HG03469 (cell line): ENCODE measurements around the gene ASCL1.

Source experiments
- ATAC-seq: cut with Tn5 transposase; IDR thresholded peaks from one replicate; pipeline ENCODE4 v1.9.1; 2021; ENCODE audit warnings: mild to moderate bottlenecking, moderate library complexity, moderate number of reproducible peaks; ENCODE audit not compliant: unreplicated experiment

ASCL1 gene

GRCh38 chr12:102957339-102958050 lies at the start of gene ASCL1:
Gene ASCL1, plus strand, starts transcription at chr12:102957674. Its CDS starts 571 bp downstream, at chr12:102958245.
- no peak for ATAC-seq

- ATAC-seq: no peak
Observed at GRCh38 chr12:102907918-102908317, 49.6 kb upstream of the ASCL1 start.

GRCh38 chr12:102910137-102910536 lies 47.3 kb upstream of the ASCL1 start:
- ATAC-seq: no peak

GRCh38 chr12:102910792-102911191 lies 46.7 kb upstream of the ASCL1 start:
- ATAC-seq: no peak

GRCh38 chr12:102911320-102911719 lies 46.2 kb upstream of the ASCL1 start:
- no peak for ATAC-seq

GRCh38 chr12:102912258-102912657 lies 45.2 kb upstream of the ASCL1 start:
- no peak for ATAC-seq

- no peak for ATAC-seq
Observed at GRCh38 chr12:102913453-102914226, 43.8 kb upstream of the ASCL1 start.

- ATAC-seq: no peak
Observed at GRCh38 chr12:102916252-102917025, 41.0 kb upstream of the ASCL1 start.

- no peak for ATAC-seq
Observed at GRCh38 chr12:102917026-102917787, 40.3 kb upstream of the ASCL1 start, which contains the start of gene PAH. Gene PAH, minus strand, starts transcription at chr12:102917244. Its CDS starts 114 bp downstream, at chr12:102917130.

GRCh38 chr12:102918840-102919239 lies 38.6 kb upstream of the ASCL1 start:
- no peak for ATAC-seq

GRCh38 chr12:102920271-102920670 lies 37.2 kb upstream of the ASCL1 start:
- no peak for ATAC-seq

- ATAC-seq: no peak
Observed at GRCh38 chr12:102921240-102921639, 36.2 kb upstream of the ASCL1 start.

GRCh38 chr12:102927220-102927619 lies 30.3 kb upstream of the ASCL1 start:
- ATAC-seq: no peak

- ATAC-seq: no peak
Observed at GRCh38 chr12:102933168-102933567, 24.3 kb upstream of the ASCL1 start.

- no peak for ATAC-seq
Observed at GRCh38 chr12:102939059-102939458, 18.4 kb upstream of the ASCL1 start.

- ATAC-seq: no peak
Observed at GRCh38 chr12:102939670-102940222, 17.7 kb upstream of the ASCL1 start.

GRCh38 chr12:102946042-102946441 lies 11.4 kb upstream of the ASCL1 start:
- ATAC-seq: no peak

- ATAC-seq: no peak
Observed at GRCh38 chr12:102948941-102949352, 8.5 kb upstream of the ASCL1 start.

GRCh38 chr12:102950107-102950949 lies 7.1 kb upstream of the ASCL1 start:
- no peak for ATAC-seq
